Ovary (tissue), 3 donors: ENCODE results near the gene INPP1.

Source experiments
- CTCF ChIP-seq, 3 donors: fragments of 450-650 bp in 2 of 3; fragments of 200-600 bp in 1 of 3; IDR thresholded peaks; one replicate each; pipeline versions ENCODE4 v1.5.1 to v1.8.0; 2016 to 2022; ENCODE audit warnings: antibody characterized with exemption in 3 of 3, mild to moderate bottlenecking in 1 of 3
- EP300 ChIP-seq: sonication (generic); formaldehyde crosslinking; IDR thresholded peaks from one replicate; pipeline ENCODE4 v1.6.1; 2017; ENCODE audit warnings: antibody characterized with exemption
- donor health status: DM: no; HTN: no; CAD: no.

GRCh38 chr2:190302052-190302451 lies 41.3 kb upstream of the INPP1 start:
- TF ChIP-seq CTCF (IDR thresholded peaks at IDR 0.05) (no peak), EP300 (no peak)
